Stomach (tissue), 4 donors: ENCODE results near the gene THSD4.

ENCODE experiments used
- CTCF ChIP-seq, 7 experiments: fragments of 450-650 bp in 4 of 7; fragments of 200-600 bp in 3 of 7; sonication (generic) in 3 of 7; IDR thresholded peaks; one replicate each; pipeline ENCODE4 v1.5.1; 2016 to 2019; ENCODE audit warnings: antibody characterized with exemption in 7 of 7, control low read depth in 2 of 7, mild to moderate bottlenecking in 1 of 7
- EP300 ChIP-seq: sonication (generic); formaldehyde crosslinking; IDR thresholded peaks from one replicate; pipeline ENCODE4 v1.6.1; 2017; ENCODE audit warnings: antibody characterized with exemption
- POLR2A ChIP-seq, 4 donors: fragments of 450-650 bp; IDR thresholded peaks; one replicate each; pipeline ENCODE4 v1.6.1; 2016; ENCODE audit warnings: antibody characterized with exemption in 4 of 4, control low read depth in 2 of 4, mild to moderate bottlenecking in 1 of 4, moderate library complexity in 1 of 4
- POLR2AphosphoS5 ChIP-seq, 3 donors: sonication (generic); formaldehyde crosslinking; IDR thresholded peaks; one replicate each; pipeline ENCODE4 v1.6.1; 2016; ENCODE audit warnings: antibody characterized with exemption in 3 of 3

GRCh38 chr15:71425388-71425787 is 310.1 kb downstream of the THSD4 start:
- TF ChIP-seq CTCF (IDR thresholded peaks at IDR 0.05), result no peak
- no peak for TF ChIP-seq POLR2A (IDR thresholded peaks at IDR 0.05)
- TF ChIP-seq POLR2AphosphoS5 (IDR thresholded peaks at IDR 0.05), result no peak
- no peak for TF ChIP-seq EP300
